ENCODE data around the gene PPOX. TPM values are rescaled to one million over a fixed set of nuclear protein-coding genes. Genes with fewer than 3 reads are reported as not detected.

Gene PPOX
- total RNA-seq, 2 experiments from 2014 or later, result 42.0 to 45.5 TPM

DNA sequence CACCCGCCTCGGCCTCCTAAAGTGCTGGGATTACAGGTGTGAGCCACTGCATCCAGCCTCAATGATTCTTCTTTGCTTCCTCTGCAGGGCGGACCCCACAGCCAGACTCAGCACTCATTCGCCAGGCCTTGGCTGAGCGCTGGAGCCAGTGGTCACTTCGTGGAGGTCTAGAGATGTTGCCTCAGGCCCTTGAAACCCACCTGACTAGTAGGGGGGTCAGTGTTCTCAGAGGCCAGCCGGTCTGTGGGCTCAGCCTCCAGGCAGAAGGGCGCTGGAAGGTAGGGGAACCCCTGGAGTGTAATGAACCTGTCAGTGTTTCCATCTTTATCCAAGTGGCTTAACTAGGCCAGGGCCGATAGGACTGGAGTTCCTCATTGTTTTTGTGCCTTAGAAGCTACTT is 2.7 kb downstream of the PPOX start:
- no TSS peak for BruUV-seq (replicated peaks)
- TF ChIP-seq, protein P1, sequence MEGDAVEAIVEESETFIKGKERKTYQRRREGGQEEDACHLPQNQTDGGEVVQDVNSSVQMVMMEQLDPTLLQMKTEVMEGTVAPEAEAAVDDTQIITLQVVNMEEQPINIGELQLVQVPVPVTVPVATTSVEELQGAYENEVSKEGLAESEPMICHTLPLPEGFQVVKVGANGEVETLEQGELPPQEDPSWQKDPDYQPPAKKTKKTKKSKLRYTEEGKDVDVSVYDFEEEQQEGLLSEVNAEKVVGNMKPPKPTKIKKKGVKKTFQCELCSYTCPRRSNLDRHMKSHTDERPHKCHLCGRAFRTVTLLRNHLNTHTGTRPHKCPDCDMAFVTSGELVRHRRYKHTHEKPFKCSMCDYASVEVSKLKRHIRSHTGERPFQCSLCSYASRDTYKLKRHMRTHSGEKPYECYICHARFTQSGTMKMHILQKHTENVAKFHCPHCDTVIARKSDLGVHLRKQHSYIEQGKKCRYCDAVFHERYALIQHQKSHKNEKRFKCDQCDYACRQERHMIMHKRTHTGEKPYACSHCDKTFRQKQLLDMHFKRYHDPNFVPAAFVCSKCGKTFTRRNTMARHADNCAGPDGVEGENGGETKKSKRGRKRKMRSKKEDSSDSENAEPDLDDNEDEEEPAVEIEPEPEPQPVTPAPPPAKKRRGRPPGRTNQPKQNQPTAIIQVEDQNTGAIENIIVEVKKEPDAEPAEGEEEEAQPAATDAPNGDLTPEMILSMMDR (conservative IDR thresholded peaks at IDR 0.05; ENCODE audit: low read length), result no peak
- no peak for TF ChIP-seq EZH2phosphoT487 (IDR thresholded peaks at IDR 0.05; ENCODE audit: borderline replicate concordance, low read depth, low read length)
- CTCF ChIA-PET (ENCODE audit: unreplicated experiment), result interaction anchor here (0.6 kb wide), 1 partner anchor 117 kb away, joined by 3 read pairs; no protein-coding TSS in a partner anchor

DNA sequence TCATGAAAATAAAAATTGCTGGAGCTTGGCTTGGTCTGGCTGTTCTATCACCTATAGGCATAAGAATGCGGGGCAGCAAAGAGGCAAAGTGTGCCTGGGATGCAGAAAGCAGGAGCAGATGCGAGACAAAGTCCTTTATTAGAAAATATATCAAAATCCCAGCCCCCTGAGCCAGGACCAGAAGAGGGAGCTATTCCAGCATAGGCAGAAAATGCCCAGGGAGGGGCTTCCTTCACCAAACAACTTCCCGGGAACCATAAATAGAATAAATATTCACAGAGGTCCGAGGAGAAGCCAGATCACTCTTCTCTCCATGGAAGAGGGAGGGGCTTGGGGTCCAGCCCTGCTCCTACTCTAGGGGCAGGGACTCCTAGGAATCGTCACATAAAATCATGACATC is 5.0 kb downstream of the PPOX start:
- peaks cover under 1% of the 10 kb centered on the region; the same call in 1 of the 2 replicates for H3K79me2 ChIP-seq (ENCODE audit: insufficient read depth, low read depth, low read length)
- no TSS peak for BruUV-seq (replicated peaks)
- intact Hi-C loops (cut with micrococcal nuclease; ENCODE audit: unreplicated experiment), result no loop called here
- no peak for TF ChIP-seq EZH2phosphoT487 (IDR thresholded peaks at IDR 0.05; ENCODE audit: borderline replicate concordance, low read depth, low read length)
- TF ChIP-seq, protein P1 (conservative IDR thresholded peaks at IDR 0.05; ENCODE audit: low read length), result peak; percentile 55; the same call in 1 of the 2 replicates
- no peaks in the 10 kb centered on the region for H3K9me2 ChIP-seq (ENCODE audit: insufficient read depth, low read length)
- ChIA-PET POLR2A (interaction anchor here (0.6 to 1.2 kb wide), 4 partner anchors 24 to 214 kb away, joined by 3 to 4 read pairs (median 3); no protein-coding TSS in a partner anchor), CTCF (ENCODE audit: unreplicated experiment) (no interaction called here)
- peaks cover 60% of the 10 kb centered on the region for H3K36me3 ChIP-seq (ENCODE audit: insufficient read depth, low read length)
- H3K4me3 ChIP-seq (ENCODE audit: low read depth, low read length, poor library complexity, severe bottlenecking), result no peak overlapping the region
- H3K27ac ChIP-seq (ENCODE audit: low read depth, low read length, poor library complexity, severe bottlenecking), result no peak overlapping the region
- no peaks in the 10 kb centered on the region for H4K20me1 ChIP-seq (ENCODE audit: insufficient read depth, low read length)
- H2AFZ ChIP-seq (ENCODE audit: low read length), result no peak overlapping the region
- H3K9me3 ChIP-seq (ENCODE audit: low read length), result no peaks in the 10 kb centered on the region
- H3K4me1 ChIP-seq (ENCODE audit: insufficient read depth, low read length, poor library complexity, severe bottlenecking), result peaks cover 20% of the 10 kb centered on the region
- DNase-seq (ENCODE audit: low spot score), result no peak
- H3K4me2 ChIP-seq (ENCODE audit: low read length), result no peak overlapping the region

More for the DNA sequence above, 2.7 kb downstream of the PPOX start:
- no peak overlapping the region for H3K4me3 ChIP-seq (ENCODE audit: low read depth, low read length, poor library complexity, severe bottlenecking)
- peaks cover 57% of the 10 kb centered on the region for H3K36me3 ChIP-seq (ENCODE audit: insufficient read depth, low read length)
- no peak for DNase-seq (ENCODE audit: low spot score)
- POLR2A ChIA-PET, result interaction anchor here (1.0 to 3.9 kb wide), 3 partner anchors 8 to 16 kb away, joined by 3 to 23 read pairs (median 3); partner anchors contain the start of genes B4GALT3 and UFC1
- H3K27ac ChIP-seq (ENCODE audit: low read depth, low read length, poor library complexity, severe bottlenecking), result no peak overlapping the region
- no peaks in the 10 kb centered on the region for H3K9me3 ChIP-seq (ENCODE audit: low read length)
- no peaks in the 10 kb centered on the region; the same call in 1 of the 2 replicates for H3K79me2 ChIP-seq (ENCODE audit: insufficient read depth, low read depth, low read length)
- intact Hi-C loops (cut with micrococcal nuclease; ENCODE audit: unreplicated experiment), result no loop called here
- no peaks in the 10 kb centered on the region for H4K20me1 ChIP-seq (ENCODE audit: insufficient read depth, low read length)
- no peak overlapping the region for H2AFZ ChIP-seq (ENCODE audit: low read length)
- H3K9me2 ChIP-seq (ENCODE audit: insufficient read depth, low read length), result no peaks in the 10 kb centered on the region
- no peak overlapping the region for H3K4me2 ChIP-seq (ENCODE audit: low read length)
- H3K4me1 ChIP-seq (ENCODE audit: insufficient read depth, low read length, poor library complexity, severe bottlenecking), result peaks cover 14% of the 10 kb centered on the region

DNA sequence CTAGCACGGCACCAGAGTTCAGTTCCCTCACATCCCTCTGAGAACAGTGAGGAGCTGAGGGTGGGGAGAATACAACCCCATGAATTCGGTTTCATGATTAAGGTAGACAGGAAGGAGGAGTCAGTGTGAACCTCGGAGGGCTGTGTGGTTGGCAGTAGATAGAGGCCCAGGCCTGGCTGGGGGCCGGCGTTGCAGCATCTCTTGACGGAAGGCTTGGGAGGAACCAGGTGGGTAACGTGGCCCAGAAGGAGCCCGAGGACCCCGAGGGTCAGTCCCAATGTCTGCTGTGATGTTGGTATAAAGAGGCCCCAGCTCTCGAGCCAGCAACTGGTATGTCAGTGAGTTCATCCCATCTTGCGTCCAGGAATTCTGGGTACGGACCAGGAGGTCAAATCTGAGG is 5.5 kb downstream of the PPOX start:
- no peak for DNase-seq (ENCODE audit: low spot score)
- no TSS peak for BruUV-seq (replicated peaks)
- Histone ChIP-seq H3K79me2 (ENCODE audit: insufficient read depth, low read depth, low read length) (peaks cover 6% of the 10 kb centered on the region; the same call in 1 of the 2 replicates), H3K27ac (ENCODE audit: low read depth, low read length, poor library complexity, severe bottlenecking) (no peak overlapping the region), H3K9me2 (ENCODE audit: insufficient read depth, low read length) (no peaks in the 10 kb centered on the region), H3K4me3 (ENCODE audit: low read depth, low read length, poor library complexity, severe bottlenecking) (no peak overlapping the region), H2AFZ (ENCODE audit: low read length) (no peak overlapping the region), H3K9me3 (ENCODE audit: low read length) (no peaks in the 10 kb centered on the region), H3K4me1 (ENCODE audit: insufficient read depth, low read length, poor library complexity, severe bottlenecking) (peaks cover 23% of the 10 kb centered on the region), H3K4me2 (ENCODE audit: low read length) (no peak overlapping the region), H3K36me3 (ENCODE audit: insufficient read depth, low read length) (peaks cover 60% of the 10 kb centered on the region), H4K20me1 (ENCODE audit: insufficient read depth, low read length) (no peaks in the 10 kb centered on the region)
- POLR2A ChIA-PET, result interaction anchor here (0.6 to 1.2 kb wide), 3 partner anchors 24 to 214 kb away, joined by 3 to 4 read pairs (median 3); no protein-coding TSS in a partner anchor
- CTCF ChIA-PET (ENCODE audit: unreplicated experiment), result no interaction called here
- intact Hi-C loops (cut with micrococcal nuclease; ENCODE audit: unreplicated experiment), result no loop called here
- TF ChIP-seq EZH2phosphoT487 (IDR thresholded peaks at IDR 0.05; ENCODE audit: borderline replicate concordance, low read depth, low read length), result no peak
- TF ChIP-seq, protein P1 (conservative IDR thresholded peaks at IDR 0.05; ENCODE audit: low read length), result no peak
